GM18505 (cell line): ENCODE data around the gene PTPN7.
"Not testable (repeated sequence)": the region's sequence is repeated elsewhere in the genome, so short reads cannot be mapped to it uniquely, and the experiment has no call there.

Source experiments
- ATAC-seq: cut with Tn5 transposase; IDR thresholded peaks from one replicate; pipeline ENCODE4 v1.9.1; 2021; ENCODE audit not compliant: unreplicated experiment
- POLR2A ChIP-seq: IDR thresholded peaks from 4 replicates; pipeline ENCODE4 v1.6.1; 2011; ENCODE audit warnings: borderline replicate concordance; ENCODE audit not compliant: insufficient read depth, insufficient read length; ENCODE audit errors: extremely low read depth

The PTPN7 gene

DNA sequence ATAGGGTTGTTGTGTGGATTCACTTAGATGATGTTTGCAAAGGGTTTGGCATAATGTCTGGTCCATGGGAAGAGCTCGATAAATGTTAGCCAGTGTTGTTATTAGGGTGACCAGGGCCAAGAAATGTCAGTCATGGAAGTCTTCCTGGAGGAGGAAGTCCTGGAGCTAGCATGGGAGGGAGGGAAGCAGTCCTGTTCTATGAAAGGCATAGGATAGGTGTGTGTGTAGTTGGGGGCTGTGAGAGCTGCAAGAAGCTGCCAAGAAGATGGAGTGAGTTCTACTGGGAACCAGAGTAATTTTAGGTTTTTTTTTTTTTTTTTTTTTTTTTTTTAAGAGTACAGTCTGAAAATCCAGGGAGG lies 37.9 kb upstream of the PTPN7 start:
- ATAC-seq: no peak
- TF ChIP-seq POLR2A: no peak

GRCh38 chr1:202197653-202198365 lies 37.4 kb upstream of the PTPN7 start:
- no peak for TF ChIP-seq POLR2A
- ATAC-seq: no peak

GRCh38 chr1:202194328-202194648 lies 33.9 kb upstream of the PTPN7 start:
- TF ChIP-seq POLR2A: no peak
- ATAC-seq: no peak

- ATAC-seq: no peak
- TF ChIP-seq POLR2A: no peak
Measured at GRCh38 chr1:202193614-202194327, 33.4 kb upstream of the PTPN7 start, which contains the start of gene LGR6. Gene LGR6 (plus strand): TSS chr1:202193799. CDS start chr1:202193990, 191 bp downstream.

GRCh38 chr1:202192770-202193613 lies 32.6 kb upstream of the PTPN7 start:
- TF ChIP-seq POLR2A: no peak
- ATAC-seq: no peak

DNA sequence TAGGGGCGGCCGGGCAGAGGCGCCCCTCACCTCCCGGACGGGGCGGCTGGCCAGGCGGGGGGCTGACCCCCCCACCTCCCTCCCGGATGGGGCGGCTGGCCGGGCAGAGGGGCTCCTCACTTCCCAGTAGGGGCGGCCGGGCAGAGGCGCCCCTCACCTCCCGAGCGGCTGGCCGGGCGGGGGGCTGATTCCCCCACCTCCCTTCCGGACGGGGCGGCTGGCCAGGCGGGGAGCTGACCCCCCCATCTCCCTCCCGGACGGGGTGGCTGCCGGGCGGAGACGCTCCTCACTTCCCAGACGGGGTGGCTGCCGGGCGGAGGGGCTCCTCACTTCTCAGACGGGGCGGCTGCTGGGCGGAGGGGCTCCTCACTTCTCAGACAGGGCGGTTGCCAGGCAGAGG lies 31.0 kb upstream of the PTPN7 start:
- not testable (repeated sequence) for ATAC-seq

DNA sequence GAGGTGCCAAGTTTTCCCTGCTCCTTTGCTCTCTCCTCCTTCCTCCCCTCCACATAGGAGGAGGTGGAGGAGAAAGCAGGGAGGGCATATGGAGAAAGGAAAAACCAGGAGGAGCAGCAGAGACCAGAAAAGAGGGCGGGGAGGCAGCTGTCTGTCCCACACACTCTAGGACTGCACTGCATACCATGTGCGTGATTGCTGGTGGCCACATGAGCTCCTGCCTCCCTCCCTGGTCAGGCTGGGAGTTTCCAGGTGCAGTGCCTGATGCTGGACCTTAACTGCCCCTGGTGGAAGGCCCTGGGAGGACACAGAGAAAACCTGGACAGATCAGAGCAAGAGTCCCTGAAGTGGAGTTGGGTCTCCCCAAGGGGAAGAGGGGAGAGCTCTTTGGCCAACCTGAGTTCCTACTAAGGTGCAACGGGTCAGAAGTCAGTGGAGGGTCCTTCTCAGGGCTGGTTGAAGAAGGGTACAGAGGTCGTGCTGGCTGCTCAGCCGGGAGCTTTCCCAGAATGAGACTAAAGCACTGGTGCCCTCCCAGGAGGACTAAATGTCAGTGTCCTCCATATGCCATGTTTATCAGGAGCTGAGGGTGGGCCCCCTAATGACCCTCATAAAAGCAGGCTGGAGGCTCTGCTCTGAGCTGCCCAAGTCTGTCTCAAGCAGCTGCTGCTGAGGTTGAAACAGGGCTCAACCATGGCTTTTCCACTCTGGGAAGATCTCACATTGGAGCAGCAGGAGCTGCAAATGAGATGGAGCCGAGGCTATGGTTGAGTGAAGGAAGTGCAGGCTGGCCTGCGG lies 29.7 kb upstream of the PTPN7 start:
- no peak for TF ChIP-seq POLR2A
- no peak for ATAC-seq

GRCh38 chr1:202189001-202189790 lies 28.8 kb upstream of the PTPN7 start:
- ATAC-seq: no peak
- TF ChIP-seq POLR2A: no peak

DNA sequence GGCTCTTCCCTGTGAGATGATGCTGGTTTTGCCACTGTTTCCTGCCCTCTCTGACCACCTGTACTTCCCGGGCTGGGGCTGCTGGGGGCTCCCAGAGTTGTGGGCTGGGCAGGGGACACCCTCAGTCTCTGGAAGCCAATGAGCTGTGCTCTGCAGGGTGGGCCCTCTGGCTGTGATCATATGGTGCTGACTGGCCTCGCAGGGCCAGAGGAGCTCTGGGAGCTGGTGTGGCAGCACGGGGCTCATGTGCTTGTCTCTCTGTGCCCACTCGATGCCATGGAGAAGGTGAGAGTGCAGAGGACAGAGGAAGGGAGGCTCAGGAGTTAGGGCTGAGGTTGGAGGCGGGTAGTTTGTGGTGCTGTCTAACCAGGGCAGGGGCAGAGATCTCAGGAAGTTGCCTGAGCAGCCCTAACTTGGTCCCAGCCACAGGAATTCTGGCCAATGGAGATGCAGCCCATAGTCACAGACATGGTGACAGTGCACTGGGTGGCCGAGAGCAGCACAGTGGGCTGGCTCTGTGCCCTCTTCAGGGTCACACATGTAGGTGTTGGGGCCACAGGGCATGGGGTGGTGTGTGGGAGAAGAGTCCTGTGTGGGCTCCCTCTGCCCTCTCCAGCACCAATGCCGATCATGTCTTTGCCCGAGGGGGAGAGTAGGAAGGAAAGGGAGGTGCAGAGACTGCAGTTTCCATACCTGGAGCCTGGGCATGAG lies 27.4 kb upstream of the PTPN7 start:
- no peak for ATAC-seq
- no peak for TF ChIP-seq POLR2A

DNA sequence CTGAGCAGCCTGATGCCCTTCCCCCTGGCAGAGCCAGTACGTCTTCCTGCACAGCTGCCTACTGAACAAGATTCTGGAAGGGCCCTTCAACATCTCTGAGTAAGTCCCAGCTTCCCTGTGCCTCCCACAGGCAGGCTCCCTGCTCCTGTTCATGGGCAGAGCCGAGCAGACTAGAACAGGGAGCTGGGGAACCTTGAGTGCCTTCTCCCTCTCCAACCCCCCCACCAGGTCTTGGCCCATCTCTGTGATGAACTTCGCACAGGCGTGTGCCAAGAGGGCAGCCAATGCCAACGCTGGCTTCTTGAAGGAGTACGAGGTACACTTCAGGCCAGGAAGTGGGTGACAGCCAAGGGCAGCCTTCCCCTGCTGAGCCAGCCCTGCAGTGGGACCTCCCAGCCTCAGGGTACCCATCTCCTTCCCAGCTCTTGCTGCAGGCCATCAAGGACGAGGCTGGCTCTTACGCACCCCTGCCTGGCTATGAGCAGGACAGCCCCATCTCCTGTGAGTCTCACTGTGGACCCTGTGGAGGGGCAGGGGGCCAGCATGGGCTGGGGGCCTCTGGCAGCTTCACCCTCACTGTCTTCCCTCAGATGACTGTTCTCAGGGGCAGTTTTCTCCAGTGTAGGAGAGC lies 26.8 kb upstream of the PTPN7 start:
- TF ChIP-seq POLR2A: no peak
- ATAC-seq: no peak

DNA sequence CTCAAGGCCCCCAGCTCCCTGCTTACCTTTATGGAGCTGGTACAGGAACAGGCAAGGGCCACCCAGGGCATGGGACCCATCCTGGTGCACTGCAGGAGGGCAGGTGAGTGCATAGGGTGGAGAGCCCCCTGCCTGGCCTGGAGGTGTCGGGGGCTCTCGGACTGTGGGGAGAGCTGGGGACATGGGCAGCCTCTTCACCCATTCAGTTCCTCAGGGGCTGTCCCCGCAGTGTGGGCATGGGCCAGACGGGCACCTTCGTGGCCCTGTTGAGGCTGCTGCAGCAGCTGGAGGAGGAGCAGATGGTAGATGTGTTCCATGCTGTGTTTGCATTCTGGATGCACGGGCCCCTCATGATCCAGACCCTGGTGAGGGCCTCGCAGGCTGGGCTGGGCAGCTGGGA lies 25.9 kb upstream of the PTPN7 start:
- TF ChIP-seq POLR2A: no peak

More for the DNA sequence above, 25.9 kb upstream of the PTPN7 start:
- ATAC-seq: no peak
